ENCODE measurements around the gene GNG7.
"Not testable (repeated sequence)": the region's sequence is repeated elsewhere in the genome, so short reads cannot be mapped to it uniquely, and the experiment has no call there.

The GNG7 gene

DNA sequence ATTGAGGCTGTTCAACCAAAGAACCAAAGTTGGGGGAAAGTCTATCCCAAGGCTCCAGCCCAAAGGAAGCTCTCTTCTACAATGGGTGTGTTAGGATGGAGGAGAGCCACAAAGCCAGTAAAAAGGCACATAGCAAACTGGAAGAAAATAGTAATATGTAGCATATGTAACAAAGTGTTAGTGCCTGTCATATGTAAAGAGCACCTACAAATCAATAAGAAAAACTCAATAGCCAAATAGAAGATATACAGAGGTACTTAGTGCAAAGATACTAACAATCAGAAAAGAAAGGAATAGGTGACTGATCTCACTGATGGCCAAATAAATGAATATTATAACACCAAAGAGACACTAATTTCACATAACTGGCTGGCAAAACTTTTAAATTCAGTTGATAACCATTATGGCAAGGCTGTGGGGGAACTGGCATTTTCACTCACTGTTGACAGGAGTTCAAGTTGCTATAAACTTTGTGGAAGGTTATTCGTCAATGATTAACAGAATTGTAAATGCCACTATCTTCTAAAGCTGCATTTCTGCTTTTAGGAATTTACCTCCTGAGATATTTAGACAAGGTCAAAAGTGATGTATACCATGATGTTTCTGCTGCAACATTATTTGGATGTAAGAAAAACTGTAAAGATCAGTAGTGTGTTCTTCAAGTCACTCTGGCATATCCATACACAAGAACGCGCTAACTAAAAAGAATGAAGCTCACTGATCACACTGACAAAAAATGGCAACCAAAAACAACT lies 110.8 kb downstream of the GNG7 start:
- DNase-seq, result no peak

DNA sequence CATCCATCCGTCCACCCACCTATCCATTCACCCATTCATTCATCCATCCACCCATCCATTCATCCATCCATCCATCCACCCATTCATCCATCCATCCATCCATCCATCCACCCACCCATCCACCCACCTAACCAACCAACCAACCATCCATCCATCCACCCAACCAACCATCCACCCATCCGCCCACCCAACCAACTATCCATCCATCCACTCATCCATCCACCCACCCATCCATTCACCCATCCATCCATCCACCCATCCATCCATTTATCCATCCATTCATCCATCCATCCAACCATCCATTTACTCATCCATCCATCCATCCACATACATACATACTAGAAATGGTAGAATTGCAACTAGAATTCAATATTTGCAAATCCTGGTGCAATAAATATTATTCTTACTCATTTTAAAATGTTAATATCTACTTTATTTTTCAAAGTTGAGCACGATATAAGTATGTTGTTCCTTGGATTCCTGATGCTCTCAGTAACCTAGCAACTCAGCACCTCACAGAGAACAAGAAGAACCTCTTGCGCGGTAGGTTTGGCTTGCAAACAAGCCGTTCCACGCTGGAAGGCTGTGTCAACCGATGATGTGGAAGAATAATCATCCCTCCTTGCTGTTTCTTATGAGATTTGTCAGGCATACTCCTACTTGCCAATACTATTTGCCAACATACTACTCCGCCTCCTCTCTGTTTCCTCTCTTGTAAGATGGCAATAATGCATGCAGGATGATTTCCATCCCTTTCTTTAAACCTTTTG lies 111.7 kb downstream of the GNG7 start:
- no peak for DNase-seq

DNA sequence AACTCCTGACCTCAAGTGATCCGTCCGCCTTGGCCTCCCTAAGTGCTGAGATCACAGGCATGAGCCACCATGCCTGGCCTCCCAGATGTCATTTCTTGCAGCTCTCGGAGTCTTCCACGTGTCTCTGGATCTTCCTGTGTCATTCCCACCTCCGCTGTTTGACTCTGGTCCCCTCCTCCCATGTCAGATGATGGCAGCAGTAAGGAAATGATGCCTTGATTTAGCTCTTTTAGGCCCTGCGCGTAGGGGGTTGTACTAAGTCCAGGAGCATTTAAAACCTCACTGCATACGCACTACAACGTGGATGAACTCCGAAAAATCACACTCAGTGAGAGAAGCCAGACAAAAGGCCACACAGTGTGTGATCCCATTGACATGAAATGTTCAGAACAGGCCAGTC lies 113.1 kb downstream of the GNG7 start:
- DNase-seq, result no peak

- DNase-seq, result no peak
Measured at GRCh38 chr19:2588081-2588777, 114.3 kb downstream of the GNG7 start.

- no peak for DNase-seq
Measured at GRCh38 chr19:2587001-2587719, 115.3 kb downstream of the GNG7 start.

DNA sequence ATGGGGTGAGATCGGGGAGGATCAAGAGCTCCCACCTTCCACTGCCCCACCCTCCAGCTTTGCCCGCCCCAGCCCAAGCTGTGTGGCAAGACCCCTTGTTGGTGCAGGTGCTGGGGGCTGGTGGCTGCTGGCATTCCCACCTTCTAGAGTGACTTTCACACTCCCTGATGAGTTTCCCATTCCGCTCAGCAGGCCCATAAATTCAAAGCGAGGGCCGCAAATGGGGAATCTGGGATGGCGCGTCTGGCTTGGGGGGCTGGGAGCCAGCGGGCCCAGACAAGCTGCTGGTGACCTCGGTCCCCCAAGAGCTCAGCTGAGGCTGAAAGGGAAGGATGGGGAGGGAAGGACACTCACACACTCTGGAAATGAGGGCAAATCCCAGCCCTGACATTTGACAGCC lies 116.3 kb downstream of the GNG7 start:
- DNase-seq, result no peak

DNA sequence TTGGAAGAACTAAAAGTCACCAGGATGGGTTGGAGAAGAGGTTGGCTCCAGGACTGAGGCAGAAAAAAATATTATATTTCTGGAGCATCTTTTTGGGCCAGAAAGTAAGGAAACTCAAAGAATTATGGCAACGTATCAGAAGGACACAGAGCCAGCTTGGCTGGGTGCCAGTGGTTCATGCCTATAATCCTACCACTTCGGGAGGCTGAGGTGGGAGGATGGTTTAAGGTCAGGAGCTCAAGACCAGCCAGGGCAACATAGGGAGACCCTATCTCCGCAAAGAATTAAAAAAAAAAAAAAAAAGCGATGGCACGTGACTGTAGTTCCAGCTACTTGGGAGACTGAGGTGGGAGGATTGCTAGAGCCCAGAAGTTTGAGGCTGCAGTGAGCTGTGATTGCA lies 118.5 kb downstream of the GNG7 start:
- DNase-seq, result no peak

- no peak for DNase-seq
Measured at GRCh38 chr19:2582984-2583956, 119.2 kb downstream of the GNG7 start.

GRCh38 chr19:2580396-2580795 lies 122.1 kb downstream of the GNG7 start:
- not testable (repeated sequence) for DNase-seq

DNA sequence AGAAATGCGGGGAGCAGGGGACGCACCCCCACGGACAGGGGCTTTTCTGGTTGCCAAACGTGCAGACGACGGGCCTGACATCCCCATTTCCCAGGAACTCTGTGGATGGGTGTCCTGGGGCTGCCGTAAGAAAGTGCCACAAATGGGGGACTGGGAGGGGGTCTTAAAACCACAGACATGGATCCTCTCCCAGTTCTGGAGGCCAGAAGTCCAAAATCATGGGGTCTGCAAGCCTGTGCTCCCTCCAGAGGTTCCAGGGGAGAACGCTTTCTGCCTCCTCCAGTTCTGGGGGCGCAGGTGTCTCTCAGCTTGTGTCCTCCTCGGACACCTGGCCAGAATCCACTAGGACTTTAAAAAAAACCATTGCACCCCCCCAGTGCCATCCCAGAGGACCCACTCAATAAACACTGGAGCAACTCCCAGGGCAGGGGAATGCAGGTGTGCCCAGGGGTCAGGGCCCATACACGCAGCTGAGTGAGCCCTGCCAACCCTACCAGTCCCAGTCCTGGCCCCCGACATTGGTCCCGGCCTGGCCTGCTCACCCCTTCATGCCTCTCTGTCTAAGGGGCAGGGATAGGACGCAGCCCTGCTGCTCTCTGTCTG lies 122.7 kb downstream of the GNG7 start:
- DNase-seq, result no peak

DNA sequence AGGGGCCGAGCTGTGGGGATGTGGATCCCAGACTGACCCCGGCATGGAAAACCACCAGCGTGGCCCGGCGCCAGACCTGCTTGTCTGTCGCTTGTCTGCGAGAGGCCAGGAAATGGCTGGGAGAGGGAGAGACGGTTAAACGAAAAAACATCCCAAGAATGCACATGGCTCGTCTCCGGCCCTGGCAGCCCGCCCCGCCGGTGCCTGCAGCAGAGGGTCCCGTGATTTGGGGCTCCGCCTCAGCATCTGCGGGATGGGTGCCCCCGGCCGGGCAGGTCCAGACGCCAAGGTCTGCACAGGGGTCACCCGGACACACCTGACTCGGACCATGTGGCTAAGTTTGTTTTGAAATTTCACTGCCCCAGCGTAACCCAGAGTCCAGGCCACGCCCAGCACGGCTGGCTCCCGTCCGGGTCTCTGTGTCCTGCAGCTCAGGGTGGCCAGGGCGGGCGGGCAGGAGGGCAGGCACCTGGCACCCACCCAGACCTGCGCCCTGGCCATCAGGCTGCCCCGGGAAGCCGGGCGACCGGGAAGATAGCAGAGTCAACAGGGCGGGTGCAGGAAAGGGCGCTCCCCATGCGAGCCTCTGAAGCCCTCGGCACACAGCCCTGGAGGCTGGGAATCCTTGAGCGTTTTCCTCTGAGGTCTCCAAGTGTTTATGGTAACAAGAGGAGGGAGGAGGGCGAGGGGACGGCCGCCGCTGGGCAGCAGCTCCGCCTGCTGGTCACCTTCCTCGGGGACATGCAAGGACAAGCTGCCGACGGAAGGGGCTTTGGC lies 123.4 kb downstream of the GNG7 start:
- DNase-seq, result peak; percentile 59

- DNase-seq, result no peak
Measured at GRCh38 chr19:2578391-2578890, 124.1 kb downstream of the GNG7 start.

GRCh38 chr19:2577722-2578335 lies 124.7 kb downstream of the GNG7 start:
- DNase-seq, result no peak

DNA sequence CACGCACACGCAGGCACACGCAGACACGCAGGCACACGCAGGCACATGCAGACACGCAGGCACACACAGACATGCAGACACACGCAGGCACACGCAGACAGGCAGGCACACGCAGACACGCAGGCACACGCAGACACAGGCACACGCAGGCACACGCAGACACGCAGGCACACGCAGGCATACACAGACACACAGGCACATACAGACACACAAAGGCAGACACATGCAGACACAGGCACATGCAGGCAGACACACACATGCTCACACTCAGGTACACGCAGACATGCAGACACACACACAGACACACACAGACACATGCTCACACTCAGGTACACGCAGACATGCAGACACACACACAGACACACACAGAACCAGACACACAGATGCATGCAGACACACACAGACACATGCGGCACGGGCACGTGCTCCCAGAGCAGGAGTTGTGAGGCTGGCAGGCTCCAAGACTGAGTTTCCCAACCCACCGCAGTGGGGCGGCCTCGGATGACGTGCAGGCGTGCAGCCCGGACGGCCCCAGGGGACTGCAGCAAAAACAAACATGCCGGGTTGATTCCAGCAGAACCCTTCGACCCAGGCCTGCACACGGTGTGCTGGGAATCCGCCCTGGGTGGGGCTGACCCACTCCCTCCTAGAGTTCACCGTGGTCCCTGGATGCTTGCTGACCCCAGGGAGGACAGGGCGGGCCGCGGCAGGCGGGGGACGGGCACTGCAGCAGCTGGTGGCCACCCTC lies 126.6 kb downstream of the GNG7 start:
- DNase-seq, result no peak

GRCh38 chr19:2574971-2575630 lies 127.4 kb downstream of the GNG7 start:
- DNase-seq, result no peak

GRCh38 chr19:2574478-2574931 lies 128.0 kb downstream of the GNG7 start:
- DNase-seq, result no peak

DNA sequence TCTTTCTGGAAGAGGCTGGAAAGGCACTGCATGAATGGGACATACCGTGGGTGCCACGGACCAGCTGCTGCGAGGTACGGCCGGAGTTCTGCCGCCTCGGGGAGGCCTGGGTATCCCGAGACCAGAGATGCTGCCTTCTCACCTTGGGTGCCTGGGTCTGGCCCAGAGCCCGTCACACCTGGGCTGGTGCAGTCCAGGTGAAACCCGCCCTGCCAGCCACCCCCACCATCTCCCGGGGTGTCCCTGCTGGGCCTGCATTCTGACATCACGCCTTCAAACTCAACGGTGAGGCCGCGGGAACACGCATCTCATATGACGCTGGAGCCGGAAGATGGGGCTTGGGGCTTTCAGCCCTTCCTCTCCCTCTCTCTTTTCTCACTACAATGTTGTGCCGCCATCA lies 128.6 kb downstream of the GNG7 start:
- DNase-seq, result no peak

- not testable (repeated sequence) for DNase-seq
Measured at GRCh38 chr19:2572152-2572551, 130.3 kb downstream of the GNG7 start.
